22Rv1 (cell line): ENCODE results near the gene CRYBA1.
A peak's percentile ranks its signal among the peaks of the same experiment; 100 is the strongest.

Experiments
- H3K27ac ChIP-seq: fragments of 450-650 bp; 2 replicates; pipeline ENCODE4 v1.5.1; 2017
- ZFX ChIP-seq: fragments of 450-650 bp; IDR thresholded peaks from 2 replicates; pipeline ENCODE4 v1.6.1; 2017; ENCODE audit warnings: antibody characterized with exemption, borderline replicate concordance
- TF ChIP-seq, protein P1 (sequence below): fragments of 450-650 bp; IDR thresholded peaks from 2 replicates; pipeline ENCODE4 v1.5.1; 2017; ENCODE audit warnings: mild to moderate bottlenecking

Gene CRYBA1

DNA sequence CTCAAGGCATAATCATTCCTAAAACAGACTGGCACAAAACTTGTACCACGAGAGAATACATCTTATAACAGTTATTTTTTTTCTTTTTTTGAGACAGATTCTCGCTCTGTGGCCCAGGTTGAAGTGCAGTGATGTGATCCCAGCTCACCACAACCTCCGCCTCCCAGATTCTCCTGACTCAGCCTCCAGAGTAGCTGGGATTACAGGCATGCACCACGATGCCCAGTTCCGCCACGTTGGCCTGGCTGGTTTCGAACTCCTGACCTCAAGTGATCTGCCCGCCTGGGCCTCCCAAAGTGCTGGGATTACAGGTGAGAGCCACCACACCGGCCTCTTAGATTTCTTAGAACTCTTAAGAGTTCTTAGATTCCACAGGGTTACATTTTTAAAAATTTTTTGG is 43.2 kb downstream of the CRYBA1 start:
- TF ChIP-seq, protein P1, sequence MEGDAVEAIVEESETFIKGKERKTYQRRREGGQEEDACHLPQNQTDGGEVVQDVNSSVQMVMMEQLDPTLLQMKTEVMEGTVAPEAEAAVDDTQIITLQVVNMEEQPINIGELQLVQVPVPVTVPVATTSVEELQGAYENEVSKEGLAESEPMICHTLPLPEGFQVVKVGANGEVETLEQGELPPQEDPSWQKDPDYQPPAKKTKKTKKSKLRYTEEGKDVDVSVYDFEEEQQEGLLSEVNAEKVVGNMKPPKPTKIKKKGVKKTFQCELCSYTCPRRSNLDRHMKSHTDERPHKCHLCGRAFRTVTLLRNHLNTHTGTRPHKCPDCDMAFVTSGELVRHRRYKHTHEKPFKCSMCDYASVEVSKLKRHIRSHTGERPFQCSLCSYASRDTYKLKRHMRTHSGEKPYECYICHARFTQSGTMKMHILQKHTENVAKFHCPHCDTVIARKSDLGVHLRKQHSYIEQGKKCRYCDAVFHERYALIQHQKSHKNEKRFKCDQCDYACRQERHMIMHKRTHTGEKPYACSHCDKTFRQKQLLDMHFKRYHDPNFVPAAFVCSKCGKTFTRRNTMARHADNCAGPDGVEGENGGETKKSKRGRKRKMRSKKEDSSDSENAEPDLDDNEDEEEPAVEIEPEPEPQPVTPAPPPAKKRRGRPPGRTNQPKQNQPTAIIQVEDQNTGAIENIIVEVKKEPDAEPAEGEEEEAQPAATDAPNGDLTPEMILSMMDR: no peak
- no peak overlapping the region for H3K27ac ChIP-seq

DNA sequence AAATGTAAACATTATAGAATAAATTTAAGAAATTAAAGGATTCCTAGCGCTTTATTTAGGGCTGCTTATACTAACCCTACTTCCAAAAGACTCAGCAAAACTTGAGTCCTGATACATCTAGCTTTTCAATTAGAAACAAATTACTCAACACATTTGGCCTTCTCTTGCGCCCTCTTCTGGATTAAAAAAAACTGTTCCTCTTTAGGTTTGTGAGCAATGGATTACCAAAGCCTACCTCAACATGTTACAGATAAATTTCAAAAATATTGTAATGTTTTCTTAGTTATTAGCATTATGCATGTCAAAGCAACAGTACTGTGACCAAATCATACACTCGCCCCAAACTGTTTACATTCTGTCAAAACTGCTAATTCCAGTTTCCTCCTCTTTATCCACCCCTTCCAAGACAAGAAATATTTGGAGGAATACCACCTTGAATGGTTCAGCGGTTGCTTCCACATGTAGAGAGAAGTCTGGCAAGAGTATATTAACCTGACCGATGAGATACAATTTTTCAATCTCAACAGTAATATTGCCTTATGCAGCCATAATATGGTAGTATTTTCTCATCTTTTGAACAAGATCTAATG is 44.6 kb downstream of the CRYBA1 start:
- peak overlapping the region; percentile 98 for H3K27ac ChIP-seq
- no peak for TF ChIP-seq ZFX
- TF ChIP-seq, protein P1: peak; percentile 88

GRCh38 chr17:29292071-29292991 is 45.7 kb downstream of the CRYBA1 start:
- TF ChIP-seq, protein P1: no peak
- no peak for TF ChIP-seq ZFX
- peak overlapping the region; percentile 98 for H3K27ac ChIP-seq

DNA sequence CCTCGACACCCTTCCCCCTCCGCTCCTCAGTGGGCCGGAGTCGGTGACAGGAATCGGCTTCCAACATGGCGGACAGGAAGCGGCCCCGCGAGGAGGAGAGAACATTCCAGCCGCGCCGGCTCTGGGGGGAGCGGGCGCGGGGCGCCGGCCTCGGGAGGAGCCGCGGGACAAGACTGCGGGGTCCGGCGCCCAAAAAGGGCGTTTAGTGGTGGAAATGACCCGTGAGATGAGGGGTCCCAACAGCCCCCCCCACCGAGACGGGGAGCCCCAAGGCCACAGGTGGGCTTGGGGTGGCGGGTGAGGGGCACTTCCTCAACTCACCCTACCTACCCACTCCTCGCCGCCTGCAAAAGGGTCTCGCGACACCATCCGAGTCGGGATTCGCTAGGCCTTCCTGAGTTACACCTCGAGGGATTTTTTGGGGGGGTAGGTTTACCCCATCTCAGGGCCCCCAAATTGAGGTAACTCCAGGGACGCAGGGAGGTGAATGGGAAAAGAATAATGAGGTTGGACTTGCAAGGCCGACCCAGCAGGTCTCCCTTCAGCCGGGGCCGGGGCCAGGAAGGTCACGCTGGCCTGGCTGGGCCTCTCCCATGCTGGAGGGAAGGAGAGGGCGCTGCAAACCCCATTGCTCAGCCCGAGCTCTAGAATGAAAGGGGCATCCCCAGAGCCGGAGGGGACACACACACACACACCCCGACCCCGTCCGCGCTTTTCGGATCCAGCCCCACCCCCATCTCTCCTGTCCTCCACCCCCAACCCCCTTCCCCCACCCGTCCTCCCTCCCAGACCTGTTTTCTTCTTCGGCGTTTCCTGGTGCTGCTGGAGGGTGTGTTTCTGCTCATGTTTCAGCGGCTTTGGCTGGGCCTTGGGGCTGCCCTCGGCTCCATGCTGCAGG is 46.6 kb downstream of the CRYBA1 start:
- no peak for TF ChIP-seq ZFX
- TF ChIP-seq, protein P1: no peak
- H3K27ac ChIP-seq: peak overlapping the region; percentile 98

DNA sequence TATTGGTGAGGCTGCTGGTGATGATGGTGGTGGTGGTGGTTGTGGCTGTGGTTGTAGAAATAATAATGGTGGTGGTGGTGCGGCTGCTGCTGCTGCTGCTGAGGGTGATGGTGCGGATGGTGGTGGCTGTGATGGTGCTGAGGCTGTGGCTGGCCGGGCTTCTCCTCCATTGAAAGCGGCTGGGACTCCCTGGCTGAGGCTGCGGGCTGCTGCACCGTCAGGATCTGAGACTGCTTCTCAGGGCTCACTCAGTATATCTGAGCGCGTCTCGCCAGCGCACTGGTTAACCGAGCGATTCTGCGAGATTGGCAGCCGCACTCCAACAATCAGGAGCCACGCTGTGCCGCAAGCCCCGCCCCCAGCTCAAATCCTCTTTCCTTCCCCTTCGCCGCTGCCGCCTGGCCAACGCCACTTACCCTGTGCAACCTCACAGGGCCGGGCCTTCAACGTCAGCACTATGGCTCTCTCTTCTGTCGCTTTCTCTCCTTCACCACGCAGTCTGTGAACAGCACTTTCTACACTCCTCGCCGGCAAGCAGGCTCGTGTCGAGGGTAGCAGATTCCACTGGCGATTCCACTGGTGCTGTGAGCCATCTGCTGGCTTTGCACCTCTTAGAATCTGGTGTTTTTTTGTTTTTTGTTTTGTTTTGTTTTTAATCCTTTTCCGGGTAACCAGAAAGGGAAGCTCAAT is 47.4 kb downstream of the CRYBA1 start, which contains the start of gene NUFIP2:
Gene NUFIP2 (minus strand): TSS at position 259 of the 690 bp plus-strand sequence. CDS start 89 bp downstream, at position 170.
- TF ChIP-seq, protein P1: no peak
- no peak for TF ChIP-seq ZFX
- peak within 1 kb of the TSS; percentile 98 for H3K27ac ChIP-seq

DNA sequence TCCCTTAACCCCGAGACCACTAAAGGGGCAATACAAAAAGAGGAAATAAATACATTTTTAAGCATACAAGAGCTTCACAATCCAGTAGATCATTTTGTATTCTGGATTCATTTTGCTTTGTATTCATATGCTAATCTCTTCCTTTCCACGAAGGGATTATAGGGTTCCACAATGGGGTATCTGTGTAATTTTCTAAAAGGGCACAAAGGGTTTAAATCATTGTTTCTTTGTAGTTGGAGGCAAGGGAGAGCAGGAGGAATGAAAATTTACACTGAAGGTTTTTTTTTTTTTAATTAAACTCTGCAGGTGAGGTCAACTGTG is 47.9 kb downstream of the CRYBA1 start:
- H3K27ac ChIP-seq: peak overlapping the region; percentile 98
- no peak for TF ChIP-seq ZFX
- TF ChIP-seq, protein P1: no peak
